Retinal pigment epithelial cell (primary cell): ENCODE data around the gene GAGE10.
"Not testable (repeated sequence)": the region's sequence is repeated elsewhere in the genome, so short reads cannot be mapped to it uniquely, and the experiment has no call there.

Experiments used
- DNase-seq: peaks from one replicate; pipeline ENCODE4 v3.0.0-alpha.2; 2010; ENCODE audit warnings: low read depth
- H3K4me3 ChIP-seq: 2 replicates; pipeline ENCODE4 v1.5.1; 2011; ENCODE audit warnings: mild to moderate bottlenecking, low read length, control low read depth, moderate library complexity

GAGE10 gene

GRCh38 chrX:49345402-49345801 is 42.0 kb downstream of the GAGE10 start:
- not testable (repeated sequence) for H3K4me3 ChIP-seq, DNase-seq

GRCh38 chrX:49346150-49346549 is 42.7 kb downstream of the GAGE10 start:
- DNase-seq: not testable (repeated sequence)

More at GRCh38 chrX:49346150-49346549, 42.7 kb downstream of the GAGE10 start:
- H3K4me3 ChIP-seq: not testable (repeated sequence)
